ENCODE data around the gene FARP1. TPM values are rescaled to one million over a fixed set of nuclear protein-coding genes. Genes with fewer than 3 reads are reported as not detected.

Gene FARP1
- total and polyA plus RNA-seq, 2 of the 8 experiments (the other 6 are each of a cell fraction or from before 2014, with no cell fraction given) = 24.7 to 104 TPM

- H3K27me3 ChIP-seq (replicated peaks in 1 of 4; ENCODE audit: control insufficient read depth in 3 of 4, extremely low read depth in 1 of 4, insufficient read depth in 3 of 4, low read length in 3 of 4) = no peaks in the 10 kb centered on the region; a peak in 1 of 7 replicates
- H3K14ac ChIP-seq (ENCODE audit: insufficient read length) = no peak overlapping the region
- WGBS, 2 experiments (ENCODE audit: extremely low coverage in 1 of 2, insufficient coverage in 1 of 2, insufficient read length in 1 of 2, insufficient replicate concordance in 2 of 2, low coverage in 1 of 2, low lambda C conversion rate in 2 of 2, missing lambda C conversion rate in 1 of 2) = 86% methylated on average over 6 of the region's 6 CpGs; no CpG with 5 or more reads in 1 of the 2 experiments
- POLR2A ChIA-PET (ENCODE audit: partially characterized antibody) = no interaction called here
- TF ChIP-seq CBX5 (IDR thresholded peaks at IDR 0.05; ENCODE audit: low read depth, low read length) (no peak), FOSL1 (IDR thresholded peaks at IDR 0.05; ENCODE audit: insufficient read depth, low read depth, low read length) (no peak), SP2 (IDR thresholded peaks at IDR 0.05; ENCODE audit: low read length) (no peak), CBX8 (IDR thresholded peaks at IDR 0.05; ENCODE audit: borderline replicate concordance, low read depth, low read length) (no peak), SP1 (IDR thresholded peaks at IDR 0.05; ENCODE audit: low read depth, low read length) (no peak), EGR1 (IDR thresholded peaks at IDR 0.05; ENCODE audit: borderline replicate concordance, low read depth, low read length) (no peak), MAFK (IDR thresholded peaks at IDR 0.05; ENCODE audit: low read depth, low read length) (no peak), SIN3A (conservative IDR thresholded peaks at IDR 0.05 in 1 of 2, IDR thresholded peaks at IDR 0.05 in 1 of 2; ENCODE audit: low read depth in 1 of 2, low read length in 2 of 2) (no peak), NRF1 (IDR thresholded peaks at IDR 0.05; ENCODE audit: low read depth, low read length) (no peak)
- H3K18ac ChIP-seq (ENCODE audit: extremely low read depth, low read length) = no peak overlapping the region
- H3K9ac ChIP-seq (replicated peaks in 1 of 4; ENCODE audit: extremely low read depth in 1 of 4, low read depth in 3 of 4, low read length in 3 of 4) = no peak overlapping the region
- H3K9me3 ChIP-seq (ENCODE audit: insufficient read depth in 2 of 2, low read depth in 1 of 2, low read length in 1 of 2) = no peaks in the 10 kb centered on the region
- no peak overlapping the region for H3K4ac ChIP-seq (replicated peaks; ENCODE audit: insufficient read length, low read depth, low read length)
- H2AK5ac ChIP-seq (ENCODE audit: low read depth, low read length) = no peak overlapping the region
- H2BK15ac ChIP-seq (ENCODE audit: low read length) = no peak overlapping the region
- no peak overlapping the region for H2BK20ac ChIP-seq (ENCODE audit: low read length)
- H3K4me1 ChIP-seq (replicated peaks in 1 of 4; ENCODE audit: control insufficient read depth in 3 of 4, insufficient read depth in 4 of 4, low read length in 3 of 4) = peaks cover 0 to 8% (median 0%) of the 10 kb centered on the region in 4 experiments; a peak in 2 of 7 replicates
- H3K23me2 ChIP-seq (ENCODE audit: low read depth, low read length) = no peaks in the 10 kb centered on the region; the same call in 1 of the 2 replicates
- DNase-seq (ENCODE audit: low read depth in 1 of 2, low spot score in 2 of 2) (no peak), FAIRE-seq (no peak)
- no peaks in the 10 kb centered on the region for H4K20me1 ChIP-seq (replicated peaks in 1 of 2; ENCODE audit: control insufficient read depth in 1 of 2, insufficient read depth in 2 of 2, low read length in 2 of 2)
- no peak overlapping the region for H4K5ac ChIP-seq (ENCODE audit: insufficient read length, low read depth, low read length)
- no peak overlapping the region for H4K8ac ChIP-seq (ENCODE audit: extremely low read depth, insufficient read depth, low read length)
- H3K56ac ChIP-seq (replicated peaks; ENCODE audit: insufficient read length, low read depth, low read length) = no peak overlapping the region
- no peak overlapping the region for H3K23ac ChIP-seq (ENCODE audit: insufficient read length)
- H2AFZ ChIP-seq (ENCODE audit: low read length) = no peak overlapping the region
- H3K4me2 ChIP-seq (ENCODE audit: insufficient read depth in 1 of 2, low read depth in 2 of 2, low read length in 2 of 2) = no peak overlapping the region
- no peaks in the 10 kb centered on the region for H3K36me3 ChIP-seq (ENCODE audit: control insufficient read depth in 2 of 4, insufficient read depth in 4 of 4, low read length in 3 of 4)
- CTCF ChIA-PET (ENCODE audit: partially characterized antibody) = interaction anchor here (0.6 to 3.4 kb wide), 5 partner anchors 11 to 144 kb away, joined by 3 to 12 read pairs (median 3); no protein-coding TSS in a partner anchor
- no peak overlapping the region for H2BK12ac ChIP-seq (ENCODE audit: low read depth, low read length)
- no peak overlapping the region for H2BK120ac ChIP-seq (replicated peaks; ENCODE audit: low read depth, low read length)
- no peak overlapping the region for H2BK5ac ChIP-seq (ENCODE audit: low read depth, low read length)
- H3K79me2 ChIP-seq (ENCODE audit: control insufficient read depth in 1 of 2, insufficient read depth in 2 of 2, low read length in 2 of 2) = peaks cover 0 to 38% of the 10 kb centered on the region in 2 experiments; a peak in 1 of 4 replicates
- H4K91ac ChIP-seq (replicated peaks; ENCODE audit: insufficient read length, low read length) = no peak overlapping the region
- H3K4me3 ChIP-seq (ENCODE audit: extremely low read depth in 1 of 4, insufficient read depth in 2 of 4, low read depth in 3 of 4, low read length in 4 of 4) = no peak overlapping the region
- H3K27ac ChIP-seq (ENCODE audit: low read depth, low read length) = no peak overlapping the region
- H3K79me1 ChIP-seq (ENCODE audit: low read depth, low read length) = peaks cover 7% of the 10 kb centered on the region; the same call in 1 of the 2 replicates
These were observed 161.0 kb downstream of the FARP1 start for GRCh38 chr13:98303858-98304257.

All from H1 (cell line).